HG03064 (cell line): ENCODE measurements around the gene VPS18.

ENCODE experiments used
- ATAC-seq: cut with Tn5 transposase; IDR thresholded peaks from one replicate; pipeline ENCODE4 v1.9.1; 2021; ENCODE audit warnings: low read depth; ENCODE audit not compliant: unreplicated experiment

The VPS18 gene

DNA sequence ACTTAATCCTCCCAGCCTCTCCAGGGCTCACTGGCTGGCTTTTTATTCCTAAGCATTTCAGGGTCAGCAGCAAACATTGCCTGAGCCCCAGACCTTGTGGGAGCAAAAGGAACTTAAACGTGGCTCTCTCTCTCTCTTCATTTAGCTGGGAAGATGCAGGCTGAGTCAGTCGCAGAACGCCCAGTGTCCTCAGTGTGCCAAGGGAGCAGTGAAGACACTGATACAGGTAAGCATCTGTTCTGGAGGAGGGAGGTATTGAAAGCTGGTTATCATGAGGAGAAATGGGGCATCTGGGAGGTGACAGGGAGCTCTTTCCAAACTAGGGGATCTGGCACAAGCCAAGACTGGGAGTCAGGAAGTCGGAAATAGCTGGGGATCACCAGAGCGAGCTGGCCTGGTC lies 24.6 kb upstream of the VPS18 start:
- ATAC-seq, result no peak

DNA sequence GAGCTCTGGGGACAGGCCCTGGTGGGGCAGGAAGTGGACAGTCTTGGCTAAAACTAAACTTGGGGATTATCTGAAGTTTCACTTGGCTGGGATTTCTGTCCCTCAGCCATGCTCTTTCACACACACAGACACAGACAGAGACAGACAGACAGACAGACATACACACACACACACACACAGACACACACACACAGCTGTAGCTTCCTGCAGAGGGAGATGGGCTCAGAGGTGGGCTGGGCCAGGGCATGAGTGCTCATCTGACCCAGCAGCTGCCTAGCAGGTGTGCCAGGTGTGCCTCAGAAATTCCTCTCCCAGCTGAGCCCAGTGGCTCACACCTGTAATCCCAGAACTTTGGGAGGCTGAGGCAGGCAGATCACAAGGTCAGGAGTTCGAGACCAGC lies 23.5 kb upstream of the VPS18 start:
- ATAC-seq, result no peak

DNA sequence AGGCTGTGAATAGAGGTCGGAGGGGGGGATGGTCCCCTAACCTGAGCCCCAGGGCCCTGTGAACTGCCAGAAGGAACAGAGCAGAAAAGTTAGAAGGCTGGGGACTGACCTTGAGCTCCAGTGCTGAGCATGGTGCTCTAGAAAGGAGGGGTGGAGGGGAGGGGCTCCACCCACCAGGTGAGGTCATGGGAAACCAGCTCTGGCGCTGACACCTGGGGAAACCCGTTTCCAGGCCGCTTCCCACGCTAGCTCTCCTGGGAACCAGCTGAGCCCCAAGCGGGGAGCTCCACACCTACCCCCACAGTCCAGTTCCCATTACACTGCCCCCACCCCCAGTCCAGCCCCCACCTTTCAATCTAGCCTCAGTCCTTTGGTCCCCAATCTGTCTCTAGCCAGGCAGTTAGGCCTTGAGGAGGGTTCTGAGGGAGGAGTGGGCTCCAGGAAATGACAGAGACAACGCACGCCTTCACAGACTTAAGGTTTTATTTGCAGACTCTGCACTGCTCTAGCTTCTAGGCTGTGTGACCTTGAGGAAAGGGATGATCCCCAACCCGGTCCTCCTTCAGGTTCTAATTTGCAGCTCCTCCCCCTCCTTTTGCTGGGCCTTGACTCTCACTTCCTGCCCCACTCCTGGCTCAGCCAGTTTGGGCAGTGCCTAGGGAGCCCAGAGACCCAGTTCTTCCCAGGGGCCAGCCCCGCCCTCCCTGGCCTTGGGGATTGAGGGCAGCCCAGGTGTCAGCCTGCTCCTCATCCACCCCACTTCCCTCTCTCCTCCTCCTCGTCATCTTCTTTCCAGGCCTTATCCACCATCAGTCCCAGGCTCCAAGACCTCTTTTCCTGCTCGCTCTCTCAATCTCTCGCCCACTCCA lies 22.3 kb upstream of the VPS18 start:
- peak; percentile 39 for ATAC-seq

DNA sequence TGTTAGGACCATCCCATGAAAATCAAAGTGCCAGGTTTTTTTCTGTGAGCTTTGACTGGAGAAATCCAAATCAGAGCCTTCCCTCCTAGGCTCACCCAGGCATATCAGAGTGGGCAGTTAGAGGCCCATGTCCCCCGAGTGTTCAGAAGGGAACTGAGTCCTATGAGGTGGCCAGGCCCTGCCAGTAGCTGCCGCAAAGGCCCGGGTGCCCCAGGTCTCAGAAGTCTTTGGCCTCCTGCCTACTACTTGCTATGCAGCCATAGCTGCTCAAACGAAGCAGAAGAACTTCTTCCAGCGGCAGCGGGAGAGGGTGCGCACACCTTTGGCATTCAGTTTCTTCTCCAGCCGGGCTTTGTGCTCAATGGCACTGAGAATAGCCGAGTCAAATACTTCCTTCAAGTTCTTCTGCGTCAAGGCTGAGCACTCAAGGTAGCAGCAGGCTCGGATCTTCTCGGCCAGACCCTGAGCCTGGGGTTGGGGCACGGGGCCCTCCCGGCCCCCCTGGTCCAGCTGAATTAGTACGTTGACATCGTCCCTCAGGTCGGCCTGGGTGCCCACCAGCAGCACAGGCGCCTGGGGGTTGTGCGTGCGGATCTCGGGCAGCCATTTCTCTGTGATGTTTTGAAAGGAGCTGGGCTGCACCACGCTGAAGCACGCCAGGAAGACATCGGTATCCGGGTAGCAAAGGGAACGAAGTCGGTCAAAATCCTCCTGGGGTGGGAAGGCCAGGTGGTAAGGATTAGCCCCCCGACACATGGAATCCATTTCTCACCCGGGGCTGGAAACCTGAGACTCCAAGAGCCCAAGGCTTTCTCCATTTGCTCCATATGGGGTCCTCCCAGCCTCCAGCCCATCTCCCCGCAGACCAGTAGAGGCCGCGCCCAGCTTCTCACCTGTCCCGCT lies 21.2 kb upstream of the VPS18 start:
- no peak for ATAC-seq

DNA sequence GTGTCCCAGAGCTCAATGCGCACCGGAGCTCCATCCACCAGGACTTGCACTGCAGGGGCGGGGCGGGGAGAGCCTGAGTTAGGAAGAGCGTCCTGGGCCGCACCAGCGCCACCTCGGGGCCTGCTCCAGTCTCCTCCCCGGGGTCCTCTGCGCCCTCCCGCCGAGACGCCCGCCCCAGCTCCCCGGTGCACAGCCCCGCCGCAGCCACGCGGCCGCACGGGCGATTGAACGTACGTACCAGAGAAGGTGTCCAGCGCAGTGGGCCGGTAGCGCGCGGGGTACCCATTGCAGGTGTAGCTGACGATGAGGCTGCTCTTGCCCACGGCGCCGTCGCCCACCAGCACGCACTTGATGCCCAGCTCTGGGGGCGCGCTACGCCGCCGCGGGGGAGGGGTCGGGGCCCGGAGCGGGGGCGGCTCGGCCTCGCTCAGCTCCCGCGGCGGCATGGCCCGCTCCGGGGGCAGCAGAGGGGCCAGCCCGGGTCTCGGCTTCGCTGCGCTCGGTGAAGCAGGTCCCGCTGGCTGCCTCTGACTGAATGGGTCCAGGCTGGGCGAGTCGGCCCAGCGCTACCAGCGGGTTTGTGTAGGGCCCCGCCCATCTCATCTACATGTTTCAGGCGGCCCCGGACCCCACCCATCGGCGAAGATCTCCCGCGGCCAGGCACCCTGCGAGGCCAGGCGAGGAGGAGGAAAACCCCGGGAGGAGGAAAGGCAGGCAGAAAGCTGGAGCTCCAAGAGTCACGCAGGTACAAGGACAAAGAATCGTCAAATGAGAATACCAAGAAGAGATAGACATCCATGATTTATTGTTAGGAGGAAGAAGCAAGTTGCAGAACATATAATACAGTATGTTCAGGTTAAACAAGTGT lies 20.3 kb upstream of the VPS18 start, which contains the start of gene RHOV:
TSS of gene RHOV (minus strand) at position 541 of the 868 bp plus-strand sequence. CDS start at position 446, 95 bp downstream.
- no peak for ATAC-seq

DNA sequence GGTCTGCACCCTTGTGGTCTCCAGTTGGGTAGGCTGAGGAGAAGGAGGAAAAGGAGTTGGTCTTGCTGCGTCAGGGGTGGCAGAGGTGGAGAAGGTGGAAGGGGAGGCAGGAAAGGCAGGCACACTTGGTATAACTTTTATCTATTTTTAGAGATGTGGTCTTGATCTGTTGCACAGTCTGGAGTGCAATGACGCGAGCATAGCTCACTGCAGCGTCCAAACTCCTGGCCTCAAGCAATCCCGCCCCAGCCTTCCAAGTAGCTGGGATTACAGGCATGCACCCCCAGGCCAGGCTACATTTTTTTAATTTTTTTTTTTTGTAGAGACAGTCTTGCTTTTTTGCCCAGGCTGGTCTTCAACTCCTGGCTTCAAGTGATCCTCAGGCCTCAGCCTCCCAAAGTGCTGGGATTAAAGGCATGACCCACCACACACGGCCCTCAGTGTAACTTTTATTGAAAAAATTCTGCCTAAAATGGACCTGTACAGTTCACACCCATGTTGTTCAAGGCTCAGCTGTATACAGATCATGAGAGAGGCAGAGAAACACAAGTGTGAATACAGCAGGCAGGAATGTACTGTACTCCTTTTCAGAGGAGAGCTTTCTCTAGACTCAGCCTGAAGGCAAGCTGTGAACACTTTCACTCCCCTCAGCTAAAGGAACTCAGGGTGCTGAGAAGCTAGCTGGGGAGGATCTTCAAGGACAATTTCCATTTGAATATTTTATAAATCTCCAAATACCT lies 18.1 kb upstream of the VPS18 start:
- no peak for ATAC-seq

DNA sequence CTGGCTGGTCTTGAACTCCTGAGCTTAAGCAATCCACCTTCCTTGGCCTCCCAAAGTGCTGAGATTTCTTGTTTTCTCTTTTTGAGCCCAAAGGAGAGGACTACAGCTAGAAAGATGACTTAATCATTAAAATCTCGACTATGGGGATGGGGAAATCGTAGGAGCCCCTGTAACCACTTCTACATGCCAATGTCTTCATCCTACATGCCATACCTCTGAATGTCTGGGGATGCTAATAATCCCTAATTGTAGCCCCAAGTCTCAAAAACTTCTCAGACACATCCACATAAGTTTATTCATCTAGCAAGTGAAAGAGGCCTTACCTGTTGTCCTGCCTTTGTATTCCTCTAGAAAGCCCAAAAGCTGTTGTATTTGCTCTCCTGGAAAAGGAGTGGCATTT lies 16.6 kb upstream of the VPS18 start:
- ATAC-seq, result no peak

DNA sequence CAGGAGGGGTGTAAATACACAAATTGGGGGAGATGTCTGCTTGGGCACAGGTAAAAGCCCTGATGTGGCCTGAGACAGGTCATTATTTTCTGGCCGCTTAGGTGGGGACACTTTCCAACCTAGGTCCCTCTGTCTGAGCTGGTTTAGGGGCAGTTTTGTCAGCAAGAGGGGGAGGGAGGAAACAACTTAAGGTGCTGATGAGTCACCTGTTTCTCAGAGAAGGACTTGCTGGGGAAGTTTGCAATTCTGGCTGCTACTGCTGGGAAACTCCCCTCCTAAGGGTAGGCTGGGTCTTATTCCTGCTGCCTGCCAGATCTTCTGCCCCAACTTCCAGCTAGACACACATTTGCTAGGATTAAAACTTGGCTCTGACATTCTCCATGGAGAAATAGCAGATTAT lies 15.5 kb upstream of the VPS18 start:
- no peak for ATAC-seq

DNA sequence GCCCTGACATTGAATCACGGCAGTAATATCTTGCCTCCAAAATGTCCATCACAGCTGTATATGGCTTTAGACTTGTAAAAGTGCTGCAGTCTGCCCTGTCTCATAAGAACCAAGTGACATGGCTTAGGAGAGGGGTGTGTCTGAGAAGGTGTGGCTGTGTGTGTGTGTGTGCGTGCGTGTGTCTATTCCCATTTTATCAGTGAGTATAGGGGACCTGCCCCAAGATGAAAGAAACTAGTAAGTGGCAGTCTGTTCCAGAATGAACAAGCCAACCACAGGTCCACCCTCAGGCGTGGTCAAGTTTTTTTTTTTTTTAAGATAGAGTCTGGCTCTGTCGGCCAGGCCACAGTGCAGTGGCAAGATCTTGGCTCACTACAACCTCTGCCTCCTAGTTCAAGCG lies 14.6 kb upstream of the VPS18 start:
- ATAC-seq, result no peak

DNA sequence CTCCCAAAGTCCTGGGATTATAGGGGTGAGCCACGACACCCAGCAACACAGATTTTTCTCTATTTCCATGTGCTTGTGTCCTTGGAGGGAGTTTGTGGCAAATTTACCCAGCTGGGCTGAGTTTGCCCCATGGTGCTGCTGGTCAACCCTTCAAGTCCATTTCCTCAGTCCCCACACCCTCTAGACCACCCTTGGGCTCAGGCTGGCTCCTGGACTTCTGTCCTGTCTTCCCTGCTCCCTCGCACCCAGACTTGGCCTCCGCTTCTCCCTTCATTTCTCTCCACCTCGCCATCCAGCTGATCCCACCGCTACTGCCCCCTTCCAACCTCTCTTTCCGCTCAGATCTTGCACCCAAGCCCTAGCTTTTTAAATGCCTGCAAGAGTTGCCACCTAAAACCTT lies 12.9 kb upstream of the VPS18 start:
- ATAC-seq, result no peak

DNA sequence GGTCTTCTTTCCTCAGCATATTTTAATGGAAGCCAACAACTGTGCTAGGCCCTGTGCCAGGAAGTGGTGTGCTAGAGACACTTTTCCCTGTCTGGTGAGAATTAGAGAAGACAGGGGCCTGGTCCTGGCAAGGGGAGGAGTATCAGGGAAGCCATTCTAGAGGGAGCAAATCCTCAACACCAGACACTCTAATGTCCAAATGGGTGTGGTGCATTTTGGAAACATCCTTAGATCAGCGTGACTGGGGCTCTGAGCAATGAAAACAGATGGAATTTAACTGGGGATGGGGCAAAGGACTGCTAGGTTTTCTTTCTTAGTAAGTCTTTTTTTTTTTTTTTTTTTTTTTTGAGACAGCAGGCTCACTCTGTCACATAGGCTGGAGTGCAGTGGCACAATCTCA lies 7.7 kb upstream of the VPS18 start:
- no peak for ATAC-seq

DNA sequence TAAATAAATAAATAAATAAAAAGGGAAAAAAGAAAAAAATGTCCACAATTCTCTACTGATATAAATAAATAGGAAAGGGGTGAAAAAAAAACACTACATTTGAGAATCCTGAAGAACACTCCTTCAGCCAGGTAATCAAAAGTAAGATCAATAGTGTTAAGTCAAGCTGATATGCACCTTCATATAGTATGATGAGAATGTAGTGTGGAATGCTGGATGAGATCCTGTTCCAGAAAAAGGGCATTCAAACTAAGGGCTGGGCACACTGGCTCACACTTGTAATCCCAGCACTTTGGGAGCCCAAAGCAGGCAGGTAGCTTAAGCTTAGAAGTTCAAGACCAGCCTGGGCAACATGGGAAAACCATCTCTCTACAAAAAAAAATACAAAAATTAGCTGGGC lies 5.1 kb upstream of the VPS18 start:
- ATAC-seq, result no peak

DNA sequence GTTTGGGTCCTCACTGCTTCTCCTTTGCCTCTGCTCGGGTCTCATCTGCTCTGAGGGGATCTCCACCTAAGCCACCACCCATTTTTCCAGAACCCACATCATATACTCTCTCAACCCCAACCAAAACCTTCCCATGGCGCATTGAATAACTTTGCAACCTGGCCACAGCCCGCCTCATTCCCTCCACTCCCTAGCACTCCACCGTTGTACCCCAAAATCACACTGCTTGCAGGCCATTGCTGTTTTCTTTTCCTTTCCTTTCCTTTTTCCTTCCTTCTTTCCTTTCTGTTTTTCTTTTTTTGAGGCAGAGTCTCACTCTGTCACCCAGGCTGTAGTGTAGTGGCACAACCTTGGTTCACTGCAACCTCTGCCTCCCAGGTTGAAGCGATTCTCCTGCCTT lies 3.1 kb upstream of the VPS18 start:
- ATAC-seq, result no peak

DNA sequence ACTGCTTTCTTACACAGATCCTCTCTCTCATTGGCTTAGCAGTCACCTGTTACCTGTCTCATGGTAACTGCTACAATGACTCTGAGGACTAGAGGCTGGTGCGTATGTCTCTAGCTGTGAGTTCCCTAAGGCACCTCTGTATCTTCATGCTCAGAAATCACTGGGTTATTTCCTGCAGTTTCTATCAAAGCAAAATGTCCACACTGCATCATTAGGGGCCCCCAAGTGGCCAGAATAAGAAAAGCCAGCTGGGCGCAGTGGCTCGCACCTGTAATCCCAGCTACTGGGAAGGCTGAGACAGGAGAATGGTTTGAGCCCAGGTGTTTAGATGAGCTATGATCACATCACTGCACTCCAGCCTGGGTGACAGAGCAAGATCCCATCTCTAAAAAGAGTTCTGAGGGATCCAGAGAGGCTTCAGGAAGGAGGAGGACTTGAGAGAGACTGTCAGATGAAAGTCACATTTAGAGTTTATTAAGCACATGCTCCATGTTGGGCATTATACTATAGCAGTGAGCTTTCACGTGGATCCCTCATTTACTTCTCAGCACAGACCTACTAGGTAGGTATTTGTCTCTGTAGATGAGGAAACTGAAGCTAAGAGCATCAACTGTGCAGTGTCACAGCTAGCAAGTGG lies 2.3 kb upstream of the VPS18 start:
- ATAC-seq, result no peak

DNA sequence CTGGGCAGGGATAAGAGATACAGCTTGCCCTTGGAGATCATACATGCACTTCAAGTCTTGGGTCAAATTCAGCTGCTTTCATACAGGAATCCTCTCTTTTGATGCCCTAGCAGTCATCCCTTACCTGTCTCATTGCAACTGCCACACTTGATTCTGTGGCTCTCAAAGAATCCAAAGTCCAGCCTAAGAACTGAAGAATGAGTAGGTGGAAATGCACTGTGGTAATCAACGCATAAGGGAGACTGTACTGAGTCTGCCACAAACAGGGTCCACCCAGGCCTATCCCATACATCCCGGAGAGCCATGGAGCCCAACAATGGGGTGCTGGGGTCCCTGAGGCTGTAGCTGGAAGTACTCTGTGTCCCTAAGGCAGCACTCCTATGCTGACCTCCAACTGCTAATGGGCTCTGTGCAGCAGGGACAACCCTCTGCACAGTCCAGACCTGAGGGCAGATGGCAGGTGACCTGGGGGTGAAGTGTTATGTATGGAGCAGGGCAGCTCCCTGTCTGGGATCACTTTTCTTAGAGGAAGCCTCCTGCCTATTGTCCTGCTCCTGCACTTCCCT lies 1.7 kb upstream of the VPS18 start:
- ATAC-seq, result no peak

DNA sequence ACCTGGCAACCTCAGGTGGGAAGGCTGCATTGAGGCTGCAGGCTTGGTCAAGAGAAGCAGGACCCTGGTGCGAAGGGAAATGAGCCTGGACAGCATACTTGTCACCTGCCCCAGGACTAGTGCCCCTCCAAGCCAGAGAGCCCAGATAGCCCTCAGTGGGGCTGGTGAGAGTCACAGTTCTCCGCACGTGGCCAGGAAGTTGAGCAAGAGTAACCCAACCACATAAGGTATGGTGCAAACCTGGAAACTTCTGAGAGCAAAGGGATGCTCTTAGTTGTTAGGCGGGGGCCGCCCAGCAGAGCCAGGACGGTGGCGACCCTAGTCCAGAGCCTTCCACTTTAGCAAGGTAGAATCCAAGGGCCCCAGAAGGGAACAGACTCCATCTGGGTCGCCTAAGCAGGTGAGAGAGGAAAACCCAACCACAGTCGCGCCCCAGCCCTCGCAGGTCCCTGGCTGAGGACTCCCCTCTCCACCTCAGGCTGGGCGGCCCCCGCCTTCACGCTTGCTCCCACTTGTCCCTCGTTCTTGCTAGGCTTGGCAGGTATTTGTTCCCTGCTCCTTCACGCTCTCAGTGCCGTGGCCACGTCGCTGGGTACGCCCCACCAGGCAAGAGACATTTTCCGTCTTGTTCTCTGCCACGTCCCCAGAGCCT lies 1.1 kb upstream of the VPS18 start:
- no peak for ATAC-seq

DNA sequence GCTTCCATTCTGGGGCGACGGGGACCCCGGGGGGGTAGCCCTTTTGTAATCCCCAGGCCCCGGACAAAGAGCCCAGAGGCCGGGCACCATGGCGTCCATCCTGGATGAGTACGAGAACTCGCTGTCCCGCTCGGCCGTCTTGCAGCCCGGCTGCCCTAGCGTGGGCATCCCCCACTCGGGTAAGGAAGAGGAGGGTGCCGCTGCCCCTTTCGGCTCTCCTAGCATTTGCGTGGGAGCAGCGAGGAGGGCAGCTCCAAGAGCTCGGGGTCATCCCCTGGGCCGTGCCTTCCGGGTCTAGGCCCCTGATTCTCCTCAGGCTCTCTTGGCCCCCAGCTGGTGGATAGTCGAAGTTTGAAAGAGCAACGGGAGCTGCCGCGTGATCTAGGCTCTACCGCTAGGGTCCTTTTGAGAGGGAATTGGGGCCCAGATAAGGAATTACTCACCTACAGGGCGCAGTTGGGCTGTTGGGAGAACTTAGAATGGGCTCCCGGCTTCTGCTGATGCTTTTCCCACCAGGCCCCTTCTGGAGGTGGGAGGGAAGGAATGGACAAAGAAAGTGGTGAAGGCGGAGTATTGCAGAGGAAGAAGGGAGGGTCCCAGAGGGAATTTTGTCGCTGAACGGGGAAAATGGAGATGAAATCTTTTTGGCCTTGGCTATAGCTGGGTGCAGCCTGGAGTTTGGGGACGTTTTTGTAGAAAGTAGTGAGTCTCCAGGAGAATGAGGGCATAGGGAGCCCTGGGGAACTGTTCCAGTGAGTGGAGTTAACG lies 615 bp downstream of the VPS18 start:
- ATAC-seq, result no peak
